SK-N-SH (cell line): Measurements from ENCODE around the gene MST1.
"Not testable (repeated sequence)": the region's sequence is repeated elsewhere in the genome, so short reads cannot be mapped to it uniquely, and the experiment has no call there.

ENCODE experiments used
- CHD2 ChIP-seq: fragments of 150-350 bp; IDR thresholded peaks from 2 replicates; pipeline ENCODE4 v1.6.1; 2018; ENCODE audit warnings: low read length; ENCODE audit not compliant: partially characterized antibody
- EP300 ChIP-seq, 2 experiments: IDR thresholded peaks; 2 replicates each; pipeline versions ENCODE4 v1.4.0 to v1.6.1; 2012; ENCODE audit warnings: borderline replicate concordance in 1 of 2, low read depth in 1 of 2, low read length in 1 of 2
- FOXM1 ChIP-seq: IDR thresholded peaks from 2 replicates; pipeline ENCODE4 v1.4.0; 2012; ENCODE audit warnings: low read depth, mild to moderate bottlenecking
- JUND ChIP-seq: IDR thresholded peaks from 2 replicates; pipeline ENCODE4 v1.4.0; 2012
- POLR2AphosphoS5 ChIP-seq: IDR thresholded peaks from 2 replicates; pipeline ENCODE4 v1.6.1; 2012; ENCODE audit warnings: low read depth, low read length
- RXRA ChIP-seq: IDR thresholded peaks from 2 replicates; pipeline ENCODE4 v1.4.0; 2012; ENCODE audit warnings: low read depth, mild to moderate bottlenecking, borderline replicate concordance
- SIN3A ChIP-seq: IDR thresholded peaks from 2 replicates; pipeline ENCODE4 v1.6.1; 2012; ENCODE audit warnings: low read depth, mild to moderate bottlenecking, low read length, moderate library complexity, borderline replicate concordance
- YY1 ChIP-seq: IDR thresholded peaks from 2 replicates; pipeline ENCODE4 v1.4.0; 2012; ENCODE audit warnings: low read depth, mild to moderate bottlenecking
- TF ChIP-seq, protein P1 (sequence below): fragments of 200-600 bp; sonication (generic); IDR thresholded peaks from 2 replicates; pipeline ENCODE4 v1.6.1; 2017; ENCODE audit warnings: antibody characterized with exemption, mild to moderate bottlenecking, moderate library complexity
- TF ChIP-seq, protein P2 (sequence below): IDR thresholded peaks from 2 replicates; pipeline ENCODE4 v1.4.0; 2012; ENCODE audit warnings: low read depth, borderline replicate concordance
- TF ChIP-seq, protein P3 (sequence below): IDR thresholded peaks from 2 replicates; pipeline ENCODE4 v1.4.0; 2012; ENCODE audit warnings: low read depth

DNA sequence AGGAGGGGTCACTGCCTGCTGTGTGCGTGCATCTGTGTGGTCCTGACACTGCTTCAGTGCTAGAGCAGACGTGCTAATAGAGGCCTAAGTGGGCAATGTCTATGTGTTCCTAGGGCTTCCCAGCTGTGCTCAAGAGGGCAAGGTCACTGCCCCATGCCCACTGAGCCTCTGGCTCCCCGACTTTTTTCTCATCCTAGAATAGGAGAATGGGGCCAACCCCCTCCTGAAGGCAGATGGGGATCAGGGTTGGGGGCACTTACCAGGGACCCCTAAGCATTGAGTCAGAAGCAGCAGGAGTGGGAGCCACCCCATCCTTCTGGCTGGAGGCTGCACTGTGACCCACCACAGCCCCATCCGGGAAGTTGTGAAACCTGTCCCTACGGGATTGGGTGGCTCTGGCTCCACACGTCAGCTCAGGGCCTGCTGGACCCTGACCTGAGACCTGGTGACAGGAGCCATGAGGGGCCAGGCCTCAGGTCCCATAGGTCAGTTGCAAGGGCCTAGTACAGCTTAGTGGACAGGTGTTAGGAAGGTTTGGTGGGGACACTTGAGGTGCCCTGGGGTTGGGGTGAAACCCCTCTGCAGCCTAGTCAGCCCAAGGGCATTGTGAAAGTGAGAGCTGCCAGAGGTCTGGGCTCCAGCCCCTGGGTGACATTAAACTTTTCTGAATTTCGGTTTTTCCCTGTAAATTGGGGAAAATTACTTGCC is 782 bp downstream of the MST1 start:
- not testable (repeated sequence) for TF ChIP-seq EP300 (IDR thresholded peaks at IDR 0.05; ENCODE audit: borderline replicate concordance in 1 of 2, low read depth in 1 of 2, low read length in 1 of 2); CHD2; RXRA; POLR2AphosphoS5; FOXM1; JUND; SIN3A; YY1
- TF ChIP-seq, protein P1, sequence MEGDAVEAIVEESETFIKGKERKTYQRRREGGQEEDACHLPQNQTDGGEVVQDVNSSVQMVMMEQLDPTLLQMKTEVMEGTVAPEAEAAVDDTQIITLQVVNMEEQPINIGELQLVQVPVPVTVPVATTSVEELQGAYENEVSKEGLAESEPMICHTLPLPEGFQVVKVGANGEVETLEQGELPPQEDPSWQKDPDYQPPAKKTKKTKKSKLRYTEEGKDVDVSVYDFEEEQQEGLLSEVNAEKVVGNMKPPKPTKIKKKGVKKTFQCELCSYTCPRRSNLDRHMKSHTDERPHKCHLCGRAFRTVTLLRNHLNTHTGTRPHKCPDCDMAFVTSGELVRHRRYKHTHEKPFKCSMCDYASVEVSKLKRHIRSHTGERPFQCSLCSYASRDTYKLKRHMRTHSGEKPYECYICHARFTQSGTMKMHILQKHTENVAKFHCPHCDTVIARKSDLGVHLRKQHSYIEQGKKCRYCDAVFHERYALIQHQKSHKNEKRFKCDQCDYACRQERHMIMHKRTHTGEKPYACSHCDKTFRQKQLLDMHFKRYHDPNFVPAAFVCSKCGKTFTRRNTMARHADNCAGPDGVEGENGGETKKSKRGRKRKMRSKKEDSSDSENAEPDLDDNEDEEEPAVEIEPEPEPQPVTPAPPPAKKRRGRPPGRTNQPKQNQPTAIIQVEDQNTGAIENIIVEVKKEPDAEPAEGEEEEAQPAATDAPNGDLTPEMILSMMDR, result not testable (repeated sequence)
- TF ChIP-seq, protein P2, sequence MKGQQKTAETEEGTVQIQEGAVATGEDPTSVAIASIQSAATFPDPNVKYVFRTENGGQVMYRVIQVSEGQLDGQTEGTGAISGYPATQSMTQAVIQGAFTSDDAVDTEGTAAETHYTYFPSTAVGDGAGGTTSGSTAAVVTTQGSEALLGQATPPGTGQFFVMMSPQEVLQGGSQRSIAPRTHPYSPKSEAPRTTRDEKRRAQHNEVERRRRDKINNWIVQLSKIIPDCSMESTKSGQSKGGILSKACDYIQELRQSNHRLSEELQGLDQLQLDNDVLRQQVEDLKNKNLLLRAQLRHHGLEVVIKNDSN, result not testable (repeated sequence)
- TF ChIP-seq, protein P3, sequence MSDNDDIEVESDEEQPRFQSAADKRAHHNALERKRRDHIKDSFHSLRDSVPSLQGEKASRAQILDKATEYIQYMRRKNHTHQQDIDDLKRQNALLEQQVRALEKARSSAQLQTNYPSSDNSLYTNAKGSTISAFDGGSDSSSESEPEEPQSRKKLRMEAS, result not testable (repeated sequence)
